HG03066 (cell line): ENCODE data around the gene PPP6R1.

Experiments
- ATAC-seq: cut with Tn5 transposase; IDR thresholded peaks from one replicate; pipeline ENCODE4 v1.9.1; 2021; ENCODE audit warnings: low read depth; ENCODE audit not compliant: unreplicated experiment

PPP6R1 gene

DNA sequence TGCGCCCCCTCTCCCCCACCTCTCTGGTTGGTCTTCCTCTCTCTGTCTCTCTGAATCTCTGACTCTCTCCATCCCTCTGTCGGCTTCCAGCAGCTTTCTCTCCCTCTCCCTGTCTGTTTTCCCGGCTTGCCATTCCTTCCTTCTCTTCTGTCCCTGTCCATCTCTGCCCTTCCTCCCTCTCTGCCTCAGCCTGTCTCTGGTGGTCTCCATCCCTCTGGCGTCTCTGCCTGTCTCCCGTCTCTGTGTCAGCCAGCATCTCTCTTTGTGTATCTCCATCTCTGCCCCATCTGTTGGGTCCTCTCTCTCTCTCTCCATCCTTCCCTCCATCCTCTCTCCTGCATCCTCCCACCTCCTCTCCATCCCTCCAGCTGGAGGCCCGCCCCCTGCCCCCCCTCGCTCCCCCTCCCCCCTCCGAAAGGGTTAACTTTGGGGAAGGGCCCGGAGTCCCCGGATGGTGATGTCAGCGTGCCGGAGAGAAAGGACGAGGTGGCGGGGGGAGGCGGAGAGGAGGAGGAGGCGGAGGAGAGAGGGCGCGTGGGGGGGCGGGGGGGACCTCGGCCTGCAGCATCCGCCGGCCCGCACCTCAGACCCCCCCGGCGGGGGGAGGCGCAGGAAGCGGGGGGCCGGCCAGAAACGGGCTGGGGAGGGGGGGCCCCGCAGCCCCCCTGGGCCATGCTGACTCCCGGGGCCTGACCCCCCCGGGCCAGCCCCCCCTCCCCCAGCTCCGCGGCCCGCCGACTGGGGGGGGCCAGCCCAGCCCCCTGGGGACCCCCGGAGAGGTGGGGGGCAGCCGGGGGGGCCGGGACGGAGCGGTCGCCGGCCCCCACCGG lies 24.9 kb upstream of the PPP6R1 start, which contains the start of gene BRSK1:
Gene BRSK1 (plus strand): TSS at position 450 of the 830 bp plus-strand sequence. CDS start 446 bp downstream, outside the sequence.
- no peak for ATAC-seq

DNA sequence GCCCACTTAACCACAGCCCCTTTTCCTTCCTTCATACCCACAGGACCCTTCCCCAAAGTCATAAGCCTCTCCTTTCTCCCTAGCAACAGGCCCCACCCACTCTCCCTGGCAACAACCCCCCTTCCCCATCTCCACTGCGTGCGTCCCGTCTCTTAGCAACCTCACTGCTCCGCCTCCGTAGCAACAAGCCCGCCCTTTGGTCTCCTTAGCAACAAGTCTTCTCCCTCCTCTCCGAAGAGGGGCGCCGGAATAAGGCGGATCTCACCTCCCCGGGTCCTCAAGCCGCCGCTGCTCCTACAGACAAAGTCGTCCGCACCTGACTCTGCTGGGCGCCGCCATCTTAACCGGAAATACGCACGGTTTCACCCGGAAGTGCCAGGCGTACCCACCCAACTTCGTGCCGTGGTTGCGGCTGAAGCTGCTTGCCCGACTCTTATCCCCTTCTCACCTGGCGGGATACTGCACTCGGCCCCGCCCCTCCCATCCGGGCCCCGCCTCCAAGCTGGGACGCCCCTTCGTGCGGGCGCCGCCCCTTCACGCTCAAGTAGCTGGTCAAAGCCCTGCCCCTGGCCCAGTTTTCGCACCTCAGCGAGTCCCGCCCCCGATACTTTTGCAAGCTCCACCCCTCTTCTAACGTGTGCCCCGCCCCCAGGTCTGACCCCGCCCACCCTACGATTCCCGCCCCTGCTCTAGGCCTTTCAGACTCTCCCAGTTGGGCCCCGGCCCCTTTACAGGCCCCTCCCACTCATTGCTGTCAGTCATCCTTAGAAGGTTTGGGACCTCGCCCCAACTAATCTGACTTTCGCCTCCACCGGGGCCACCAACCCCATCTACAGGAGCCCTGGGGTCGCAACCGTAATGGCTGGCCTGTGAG lies 21.2 kb upstream of the PPP6R1 start, which contains the start of gene HSPBP1:
Gene HSPBP1 (minus strand): TSS at position 341 of the 874 bp plus-strand sequence. CDS start 502 bp downstream, outside the sequence.
- peak; percentile 64 for ATAC-seq

DNA sequence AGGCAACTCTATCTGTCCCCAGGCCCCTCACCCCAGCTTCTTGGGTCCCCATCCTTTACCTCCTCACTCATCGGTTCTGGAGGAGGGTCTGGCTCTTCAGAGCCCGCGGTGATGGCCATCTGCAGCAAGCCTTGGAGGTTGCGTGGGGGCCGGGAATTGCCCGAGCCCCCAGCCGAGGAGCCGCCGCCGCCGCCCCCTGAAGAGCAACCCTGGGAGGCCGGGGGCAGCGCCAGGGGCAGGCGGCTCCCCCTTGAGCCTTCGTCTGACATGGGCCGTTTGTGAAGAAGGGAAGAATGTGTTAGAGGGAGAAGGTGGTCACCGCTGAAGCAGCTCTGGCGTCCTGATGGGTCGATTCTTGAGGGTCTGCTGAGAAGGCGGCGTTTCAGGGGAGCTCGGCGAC lies 20.5 kb upstream of the PPP6R1 start:
- no peak for ATAC-seq

DNA sequence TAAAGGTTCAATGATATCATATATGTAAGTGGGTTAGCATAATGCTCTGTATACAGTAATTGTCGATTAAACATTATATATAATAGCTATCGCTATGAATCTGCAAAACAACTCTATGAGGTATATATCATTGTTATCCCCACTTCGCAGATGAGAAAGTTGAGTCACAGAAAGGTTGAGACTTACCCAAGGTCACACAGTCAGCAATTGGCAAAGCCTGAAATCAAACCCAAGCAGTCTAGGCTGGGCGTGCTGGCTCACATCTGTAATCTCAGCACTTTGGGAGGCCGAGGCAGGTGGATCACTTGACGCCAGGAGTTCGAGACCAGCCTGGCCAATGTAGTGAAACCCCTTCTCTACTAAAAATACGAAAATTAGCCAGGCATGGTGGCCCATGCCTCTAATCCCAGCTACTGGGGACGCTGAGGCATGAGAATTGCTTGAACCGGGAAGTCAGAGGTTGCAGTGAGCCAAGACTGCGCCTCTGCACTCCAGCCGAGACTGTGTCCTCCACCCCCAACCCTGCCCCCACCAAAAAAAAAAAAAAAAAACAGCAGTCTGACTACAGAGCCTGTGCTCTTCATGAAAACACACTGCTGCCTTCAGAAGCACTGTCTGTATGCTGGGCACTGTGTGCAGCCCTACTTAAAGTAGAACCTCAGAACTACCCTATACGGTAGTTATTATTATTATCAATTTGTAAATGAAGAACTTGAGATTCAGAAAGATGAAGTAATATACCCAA lies 19.7 kb upstream of the PPP6R1 start:
- ATAC-seq, result no peak

DNA sequence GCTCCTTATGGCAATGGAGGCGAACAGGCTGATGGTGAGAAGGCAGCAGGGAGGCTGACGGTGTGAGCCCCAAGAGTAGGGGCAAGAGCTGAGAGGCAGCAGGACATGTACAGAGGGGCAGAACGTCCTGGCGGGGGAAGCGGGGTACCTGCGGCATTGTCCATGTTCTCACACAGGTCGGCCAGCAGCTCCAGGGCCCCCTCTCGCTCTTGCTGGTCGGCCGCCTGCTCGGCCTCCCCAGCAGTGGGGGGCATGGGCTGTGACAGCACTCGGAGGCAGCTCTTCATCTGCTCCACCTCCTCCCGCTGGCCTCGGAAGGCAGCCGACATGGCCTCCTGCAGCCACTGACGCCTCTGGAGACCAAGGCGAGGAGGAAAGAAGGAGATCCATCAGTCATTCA lies 18.7 kb upstream of the PPP6R1 start:
- ATAC-seq, result no peak

DNA sequence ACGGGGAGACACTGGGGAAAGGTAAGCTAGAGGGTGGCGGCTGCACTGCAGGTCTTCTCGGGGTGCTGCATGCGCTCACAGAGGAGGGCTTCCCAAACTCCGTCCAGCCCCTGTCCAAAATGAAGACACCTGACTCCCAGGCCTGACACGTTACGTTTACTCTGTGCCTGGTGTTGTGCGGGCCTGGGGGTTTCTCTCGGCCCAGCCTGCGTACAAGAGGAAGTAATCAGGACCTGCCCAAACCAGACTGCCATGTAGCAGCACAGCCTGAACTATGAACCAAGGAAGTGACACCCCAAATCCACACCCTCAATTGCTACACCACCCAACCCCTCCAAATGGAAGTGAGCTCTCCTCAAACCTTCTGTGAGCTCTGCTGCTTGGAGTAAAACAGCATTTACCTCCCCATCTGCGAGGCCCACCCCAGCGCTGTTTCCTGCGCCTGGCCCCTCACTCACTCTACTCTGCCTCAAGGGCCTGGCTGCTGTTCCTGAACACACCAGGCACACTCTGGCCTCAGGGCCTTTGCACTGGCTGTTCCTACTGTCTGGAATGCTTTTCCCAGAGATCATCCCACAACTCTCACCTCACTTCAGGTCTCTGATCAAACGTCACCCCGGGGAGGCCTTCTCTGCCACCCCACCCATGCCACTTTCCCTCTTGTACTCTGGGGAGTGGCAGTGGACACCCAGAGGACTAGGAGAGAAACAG lies 18.1 kb upstream of the PPP6R1 start:
- ATAC-seq, result no peak

DNA sequence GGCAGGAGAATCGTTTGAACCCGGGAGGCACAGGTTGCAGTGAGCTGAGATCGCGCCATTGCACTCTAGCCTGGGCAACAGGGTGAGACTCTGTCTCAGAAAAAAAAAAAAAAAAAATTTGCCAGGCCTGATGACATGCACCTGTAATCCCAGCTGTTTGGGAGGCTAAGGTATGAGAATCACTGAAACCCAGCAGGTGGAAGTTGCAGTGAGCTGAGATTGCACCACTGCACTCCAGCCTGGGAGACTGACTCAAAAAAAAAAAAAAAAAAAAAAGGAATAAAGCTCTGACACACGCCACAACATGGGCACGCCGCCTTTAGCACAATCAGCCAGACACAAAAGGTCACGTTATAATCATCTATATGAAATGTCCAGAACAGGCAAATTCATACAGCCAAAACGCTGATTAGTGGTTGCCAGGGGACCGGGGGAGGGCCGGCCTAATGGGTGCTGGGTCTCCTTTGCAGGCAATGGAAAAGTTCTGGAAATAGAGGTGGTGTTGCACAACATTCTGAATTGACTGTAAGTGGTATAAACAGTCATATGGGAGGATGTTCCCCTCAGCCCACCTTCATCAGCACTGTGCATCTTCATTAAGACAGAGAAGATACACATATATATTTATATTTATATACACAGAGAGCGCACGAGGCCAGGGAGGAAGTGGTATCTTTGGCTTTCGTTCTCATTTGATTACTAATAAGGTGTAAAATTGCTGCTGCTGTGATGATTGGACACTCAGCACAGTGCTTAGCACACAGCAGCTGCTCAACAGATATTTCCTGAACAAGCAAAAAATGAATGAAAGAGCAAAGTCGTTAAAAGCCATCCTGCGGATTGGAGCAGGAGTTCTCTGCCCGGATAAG lies 17.3 kb upstream of the PPP6R1 start:
- ATAC-seq, result no peak

DNA sequence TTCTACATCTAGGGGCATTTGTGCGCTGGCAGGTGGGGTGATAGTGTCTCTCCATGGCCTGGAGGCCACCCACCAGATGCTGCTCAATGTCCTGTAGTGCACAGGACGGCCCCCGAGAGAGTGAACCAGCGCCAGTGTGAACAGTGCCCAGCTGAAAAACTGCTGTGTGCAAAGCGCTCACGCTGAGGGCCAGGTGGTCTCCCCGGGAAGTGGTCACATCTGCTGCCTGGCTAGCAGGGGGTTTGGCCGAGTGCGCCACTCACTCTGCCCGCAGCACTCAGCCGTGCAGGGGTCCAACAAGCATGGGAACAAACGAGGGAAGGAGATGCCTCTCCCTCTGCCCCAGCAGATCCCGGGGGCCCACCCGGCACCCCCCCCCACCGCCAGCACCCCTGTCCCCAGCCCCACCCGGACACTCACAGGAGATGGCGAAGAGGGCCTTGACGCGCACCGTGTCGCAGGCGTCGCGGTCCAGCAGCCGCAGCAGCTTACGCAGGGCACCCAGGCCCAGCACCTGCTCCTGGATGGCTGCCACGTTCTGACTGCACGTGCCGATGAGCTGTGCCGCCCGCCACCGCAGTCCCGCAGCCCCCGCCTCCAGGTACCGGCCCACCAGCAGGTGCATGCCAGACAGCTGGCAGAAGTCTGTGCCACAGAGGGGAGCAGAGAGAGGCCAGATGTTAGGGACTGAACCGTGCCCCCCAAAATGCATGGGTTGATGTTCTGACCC lies 15.3 kb upstream of the PPP6R1 start:
- no peak for ATAC-seq

DNA sequence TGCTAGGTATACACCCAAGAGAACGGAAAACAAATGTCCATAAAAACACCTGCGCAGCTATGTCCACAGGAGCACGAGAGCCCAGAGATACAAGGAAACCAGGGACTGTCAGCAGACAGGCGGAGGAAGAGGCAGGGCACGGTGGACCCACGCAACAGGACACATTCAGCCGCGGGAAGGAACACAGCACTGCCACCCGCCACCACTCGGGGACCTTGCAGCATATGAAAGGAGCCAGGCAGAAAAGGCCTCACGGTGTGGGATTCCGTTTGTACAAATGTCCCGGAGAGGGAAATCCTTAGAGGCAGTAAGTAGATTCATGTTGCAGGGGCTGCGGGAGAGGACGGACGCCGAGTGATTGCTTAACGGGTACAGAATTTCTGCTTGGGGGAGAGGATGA lies 13.3 kb upstream of the PPP6R1 start:
- no peak for ATAC-seq

DNA sequence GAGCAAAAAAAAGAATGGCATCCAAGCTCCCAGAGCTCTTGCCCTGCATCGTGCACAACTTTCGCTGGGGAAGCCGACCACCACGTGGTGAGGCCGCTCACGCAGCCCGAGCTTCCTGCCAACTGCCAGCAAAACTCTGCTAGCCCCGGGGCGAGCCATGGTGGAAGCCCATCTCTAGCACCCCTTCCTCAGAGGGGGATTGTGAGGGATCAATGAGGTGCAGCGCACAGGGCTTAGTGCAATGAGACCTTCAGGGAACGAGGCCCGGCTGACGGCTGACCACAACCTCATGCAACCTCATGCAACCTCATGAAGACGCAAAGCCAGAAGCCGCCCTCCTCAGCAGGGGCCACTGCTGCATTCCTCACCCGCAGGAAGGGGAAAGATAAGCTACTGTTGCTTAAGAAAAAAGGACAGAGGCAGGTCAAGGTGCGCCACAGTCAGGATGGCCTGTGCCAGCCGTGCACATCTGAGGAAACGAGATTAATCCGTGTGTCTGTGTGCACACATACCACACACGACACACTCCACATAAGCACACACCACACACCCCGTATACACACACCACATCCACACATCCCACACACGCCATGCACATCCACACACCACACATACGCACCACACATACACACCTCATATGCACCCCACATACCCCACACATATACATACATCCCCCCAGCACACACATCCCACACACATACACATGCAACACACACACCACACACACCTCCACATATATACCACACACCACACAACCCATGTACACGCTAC lies 11.5 kb upstream of the PPP6R1 start:
- ATAC-seq, result no peak

DNA sequence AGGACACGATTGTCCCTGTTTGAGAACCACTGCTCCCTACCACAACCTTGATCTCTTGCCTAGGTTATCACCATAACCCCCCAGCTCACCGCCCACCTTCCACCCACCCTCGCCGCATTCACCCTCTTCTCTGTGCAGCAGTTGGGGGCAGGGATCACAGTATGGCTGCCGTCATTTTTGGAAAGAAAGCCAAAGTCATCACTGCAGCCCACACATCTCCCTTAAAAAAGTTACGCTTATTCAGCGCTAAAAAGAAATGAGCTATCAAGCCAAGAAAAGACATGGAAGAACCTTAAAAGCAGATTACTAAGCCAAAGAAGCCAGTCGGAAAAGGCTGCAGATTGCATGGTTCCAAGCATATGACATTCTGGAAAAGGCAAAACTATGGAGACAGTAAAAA lies 10.5 kb upstream of the PPP6R1 start:
- ATAC-seq, result no peak

DNA sequence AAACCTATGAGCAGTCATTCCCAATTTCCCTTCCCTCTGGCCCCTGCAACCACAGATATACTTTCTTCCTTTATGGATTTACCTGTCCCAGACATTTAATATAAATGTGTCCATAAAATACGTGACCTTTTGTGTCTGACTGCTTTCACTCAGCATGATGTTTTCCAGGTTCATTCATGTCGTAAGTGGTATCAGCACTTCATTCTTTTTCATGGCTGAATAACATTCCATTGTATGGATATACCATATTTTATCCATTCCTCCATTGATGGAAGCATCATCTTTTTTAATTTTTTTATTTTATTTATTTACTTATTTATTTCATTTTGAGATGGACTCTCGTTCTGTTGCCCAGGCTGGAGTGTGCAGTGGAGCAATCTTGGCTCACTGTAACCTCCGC lies 8.0 kb upstream of the PPP6R1 start:
- ATAC-seq, result no peak

DNA sequence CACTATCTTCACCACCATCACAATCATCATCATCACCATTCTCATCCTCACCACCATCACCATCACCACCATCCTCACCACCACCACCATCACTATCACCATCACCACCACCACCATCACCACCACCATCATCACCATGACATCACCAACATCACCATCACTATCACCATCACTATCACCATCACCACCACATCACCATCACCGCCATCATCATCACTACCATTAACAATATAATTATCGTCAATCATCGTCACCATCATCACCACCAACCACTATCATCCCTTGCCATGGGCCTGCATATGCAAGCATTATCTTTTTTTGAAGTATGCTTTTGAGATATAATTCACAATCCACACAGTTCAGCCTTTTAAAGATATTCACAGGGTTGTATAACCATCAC lies 7.6 kb upstream of the PPP6R1 start:
- no peak for ATAC-seq

DNA sequence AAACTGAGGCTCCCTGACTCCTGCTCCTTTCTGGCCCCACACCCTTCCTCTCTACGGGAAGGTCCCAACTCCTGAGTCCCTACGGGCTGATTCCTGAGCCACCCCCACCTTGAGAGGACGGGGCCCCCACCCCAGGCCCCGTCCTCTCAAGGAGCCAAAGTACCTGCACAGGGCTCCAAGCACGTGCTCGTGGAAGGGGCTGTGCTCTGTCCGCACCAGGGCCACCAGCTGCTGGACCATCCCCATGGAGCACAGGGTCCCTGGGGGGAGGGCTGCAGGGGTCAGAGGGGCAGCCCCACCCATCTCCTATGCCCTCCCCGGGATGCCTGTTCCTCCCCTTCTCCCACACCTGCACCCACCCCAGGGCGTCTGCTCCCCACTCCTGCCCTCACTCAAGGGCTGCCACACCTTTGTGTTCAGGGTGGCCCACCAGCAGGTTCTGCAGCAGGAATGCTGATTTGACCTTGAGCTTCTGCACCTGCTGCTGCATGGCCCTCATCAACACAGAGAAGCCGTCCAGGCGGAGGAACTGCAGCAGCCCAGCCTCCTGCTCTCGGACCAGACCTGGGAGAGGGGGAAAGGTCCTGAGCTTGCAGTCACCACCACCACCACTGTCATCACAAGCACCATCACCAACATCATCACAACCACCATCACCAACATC lies 7.0 kb upstream of the PPP6R1 start:
- ATAC-seq, result no peak

DNA sequence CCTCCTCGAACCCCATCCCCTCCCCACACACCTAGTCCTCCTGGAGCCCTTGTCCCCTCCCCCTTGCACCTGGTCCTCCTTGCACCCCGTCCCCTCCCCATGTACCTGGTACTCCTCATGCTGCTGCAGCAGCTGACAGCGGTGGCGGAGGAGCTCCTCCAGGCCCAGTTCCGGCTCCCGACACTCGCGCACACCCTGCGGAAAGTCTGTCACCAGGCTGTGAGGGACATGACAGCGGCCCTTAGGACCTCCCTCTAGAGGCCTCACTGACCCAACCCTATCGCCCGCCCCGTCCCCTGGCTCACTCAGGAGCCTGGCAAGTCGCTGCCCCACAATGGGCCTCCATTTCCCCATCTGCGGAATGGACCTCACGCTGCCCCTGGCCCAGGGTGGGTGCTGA lies 6.4 kb upstream of the PPP6R1 start:
- ATAC-seq, result no peak

DNA sequence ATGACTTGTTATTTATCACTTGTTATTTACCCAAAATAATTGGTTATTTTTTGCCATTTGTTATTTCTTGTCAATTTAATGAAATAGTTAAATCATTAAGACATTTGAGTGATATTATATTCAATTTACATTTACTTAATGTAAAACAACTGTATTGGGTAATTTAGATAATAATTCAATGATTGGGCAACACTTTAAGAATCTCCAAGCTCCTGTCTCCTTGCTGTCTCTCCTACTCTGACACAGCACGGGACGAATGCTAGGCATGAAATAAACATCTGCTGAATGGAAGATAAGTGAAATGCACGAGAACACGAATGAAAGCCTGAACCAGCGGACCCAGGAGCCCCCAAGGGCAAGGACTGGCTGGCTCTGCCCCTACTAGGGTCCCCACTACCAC lies 5.7 kb upstream of the PPP6R1 start:
- no peak for ATAC-seq

DNA sequence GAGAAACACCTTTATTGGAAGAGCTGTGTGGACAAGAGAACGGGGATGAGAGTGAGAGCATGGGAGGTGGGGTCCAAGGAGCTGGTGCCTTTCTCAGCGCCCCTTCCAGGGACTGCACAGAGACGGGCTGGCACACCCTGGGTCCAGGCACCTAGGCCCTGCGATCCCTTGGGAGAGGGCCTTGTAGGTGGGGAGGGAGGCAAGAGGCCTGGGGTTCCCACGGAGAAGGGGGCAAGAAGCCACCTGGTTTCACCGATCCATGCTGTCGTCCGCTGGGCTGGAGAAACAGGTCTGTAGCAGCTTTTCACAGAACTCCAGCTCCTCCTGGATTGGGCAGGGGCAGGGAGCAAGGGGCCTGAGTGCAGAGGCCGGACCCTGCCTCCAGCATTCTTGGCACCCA lies 3.5 kb upstream of the PPP6R1 start:
- ATAC-seq, result no peak
